Upper lobe of left lung (tissue), 4 donors: Measurements from ENCODE around the gene HSD17B4.

Experiments
- POLR2A ChIP-seq, 4 donors: fragments of 450-650 bp; IDR thresholded peaks; one replicate each; pipeline ENCODE4 v1.5.1; 2016 to 2017; ENCODE audit warnings: antibody characterized with exemption in 4 of 4, mild to moderate bottlenecking in 2 of 4
- TF ChIP-seq, protein P1 (sequence below), 6 experiments: fragments of 450-650 bp in 4 of 6; fragments of 200-600 bp in 2 of 6; sonication (generic) in 2 of 6; IDR thresholded peaks; one replicate each; pipeline ENCODE4 v1.5.1; 2016 to 2019; ENCODE audit warnings: antibody characterized with exemption in 6 of 6

- TF ChIP-seq, protein P1, sequence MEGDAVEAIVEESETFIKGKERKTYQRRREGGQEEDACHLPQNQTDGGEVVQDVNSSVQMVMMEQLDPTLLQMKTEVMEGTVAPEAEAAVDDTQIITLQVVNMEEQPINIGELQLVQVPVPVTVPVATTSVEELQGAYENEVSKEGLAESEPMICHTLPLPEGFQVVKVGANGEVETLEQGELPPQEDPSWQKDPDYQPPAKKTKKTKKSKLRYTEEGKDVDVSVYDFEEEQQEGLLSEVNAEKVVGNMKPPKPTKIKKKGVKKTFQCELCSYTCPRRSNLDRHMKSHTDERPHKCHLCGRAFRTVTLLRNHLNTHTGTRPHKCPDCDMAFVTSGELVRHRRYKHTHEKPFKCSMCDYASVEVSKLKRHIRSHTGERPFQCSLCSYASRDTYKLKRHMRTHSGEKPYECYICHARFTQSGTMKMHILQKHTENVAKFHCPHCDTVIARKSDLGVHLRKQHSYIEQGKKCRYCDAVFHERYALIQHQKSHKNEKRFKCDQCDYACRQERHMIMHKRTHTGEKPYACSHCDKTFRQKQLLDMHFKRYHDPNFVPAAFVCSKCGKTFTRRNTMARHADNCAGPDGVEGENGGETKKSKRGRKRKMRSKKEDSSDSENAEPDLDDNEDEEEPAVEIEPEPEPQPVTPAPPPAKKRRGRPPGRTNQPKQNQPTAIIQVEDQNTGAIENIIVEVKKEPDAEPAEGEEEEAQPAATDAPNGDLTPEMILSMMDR (IDR thresholded peaks at IDR 0.05): no peak
- TF ChIP-seq POLR2A (IDR thresholded peaks at IDR 0.05): no peak
Measured at GRCh38 chr5:119452060-119452372, 281 bp upstream of the HSD17B4 start.
